ENCODE data around the gene CTSA.
"Not testable (repeated sequence)": the region's sequence is repeated elsewhere in the genome, so short reads cannot be mapped to it uniquely, and the experiment has no call there.

The CTSA gene

GRCh38 chr20:45918779-45919537 is 27.8 kb downstream of the CTSA start:
- no peak for DNase-seq

- no peak for DNase-seq
Observed at GRCh38 chr20:45919542-45920399, 28.6 kb downstream of the CTSA start.

GRCh38 chr20:45920462-45921336 is 29.6 kb downstream of the CTSA start:
- peak; percentile 36 to 47 for DNase-seq

GRCh38 chr20:45921337-45922189 is 30.4 kb downstream of the CTSA start:
- DNase-seq: no peak

- DNase-seq: peak; percentile 48 to 56
Observed at GRCh38 chr20:45924391-45925261, 33.5 kb downstream of the CTSA start.

- DNase-seq: no peak
Observed at GRCh38 chr20:45925821-45926506, 34.8 kb downstream of the CTSA start.

GRCh38 chr20:45926731-45927070 is 35.6 kb downstream of the CTSA start:
- DNase-seq: no peak

- DNase-seq: no peak
Observed at GRCh38 chr20:45927071-45927878, 36.1 kb downstream of the CTSA start.

- not testable (repeated sequence) for DNase-seq
Observed at GRCh38 chr20:45931680-45932079, 40.5 kb downstream of the CTSA start.

GRCh38 chr20:45933266-45934045 is 42.3 kb downstream of the CTSA start:
- DNase-seq: peak; percentile 45 to 50

- DNase-seq: no peak
Observed at GRCh38 chr20:45934046-45934585, 43.0 kb downstream of the CTSA start.

- peak; percentile 99 for DNase-seq
Observed at GRCh38 chr20:45934586-45935415, 43.7 kb downstream of the CTSA start, which contains the start of gene PCIF1. Gene PCIF1 (plus strand): TSS chr20:45934683. CDS start chr20:45939000, 4,317 bp downstream.

GRCh38 chr20:45935416-45936046 is 44.4 kb downstream of the CTSA start:
- DNase-seq: no peak

GRCh38 chr20:45937765-45938164 is 46.6 kb downstream of the CTSA start:
- no peak for DNase-seq

GRCh38 chr20:45938727-45939438 is 47.7 kb downstream of the CTSA start:
- no peak for DNase-seq

GRCh38 chr20:45940053-45940452 is 48.9 kb downstream of the CTSA start:
- DNase-seq: no peak
